GM20431 (cell line): Measurements from ENCODE around the gene MRGPRE.

Experiments used
- in situ Hi-C: fragments of 300-500 bp; cut with MseI, MboI; formaldehyde crosslinking; loops from one replicate; pipeline ENCODE4 v1.15.0; 2020; ENCODE audit warnings: low sequenced_read_pairs; ENCODE audit not compliant: unreplicated experiment

The MRGPRE gene

GRCh38 chr11:3216027-3216525 is 16.1 kb downstream of the MRGPRE start:
- in situ Hi-C loops: no loop called here

GRCh38 chr11:3215346-3216026 is 16.7 kb downstream of the MRGPRE start:
- in situ Hi-C loops: no loop called here

- in situ Hi-C loops: no loop called here
Measured at GRCh38 chr11:3214420-3214699, 17.9 kb downstream of the MRGPRE start.

GRCh38 chr11:3213659-3214419 is 18.4 kb downstream of the MRGPRE start:
- in situ Hi-C loops: no loop called here

DNA sequence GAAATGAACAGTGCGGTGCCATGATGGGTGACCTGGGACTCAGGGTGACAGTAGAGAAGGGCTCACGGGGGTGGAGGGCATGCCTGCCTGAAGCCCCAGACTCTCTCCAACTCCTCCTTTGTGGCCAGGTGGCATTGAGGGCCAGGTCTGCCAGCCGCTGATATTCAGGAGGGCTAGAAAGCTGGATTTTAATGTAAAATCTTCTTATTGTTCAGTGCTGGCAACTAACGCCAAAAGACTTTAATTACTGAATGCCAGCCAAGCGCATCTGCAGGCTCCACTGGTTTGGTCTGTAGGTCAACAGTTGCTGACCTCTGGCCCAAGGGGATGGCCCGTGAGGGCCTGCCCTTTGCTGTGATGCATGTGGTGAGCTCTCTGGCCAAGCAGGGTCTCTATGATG is 23.9 kb downstream of the MRGPRE start:
- in situ Hi-C loops: no loop called here

DNA sequence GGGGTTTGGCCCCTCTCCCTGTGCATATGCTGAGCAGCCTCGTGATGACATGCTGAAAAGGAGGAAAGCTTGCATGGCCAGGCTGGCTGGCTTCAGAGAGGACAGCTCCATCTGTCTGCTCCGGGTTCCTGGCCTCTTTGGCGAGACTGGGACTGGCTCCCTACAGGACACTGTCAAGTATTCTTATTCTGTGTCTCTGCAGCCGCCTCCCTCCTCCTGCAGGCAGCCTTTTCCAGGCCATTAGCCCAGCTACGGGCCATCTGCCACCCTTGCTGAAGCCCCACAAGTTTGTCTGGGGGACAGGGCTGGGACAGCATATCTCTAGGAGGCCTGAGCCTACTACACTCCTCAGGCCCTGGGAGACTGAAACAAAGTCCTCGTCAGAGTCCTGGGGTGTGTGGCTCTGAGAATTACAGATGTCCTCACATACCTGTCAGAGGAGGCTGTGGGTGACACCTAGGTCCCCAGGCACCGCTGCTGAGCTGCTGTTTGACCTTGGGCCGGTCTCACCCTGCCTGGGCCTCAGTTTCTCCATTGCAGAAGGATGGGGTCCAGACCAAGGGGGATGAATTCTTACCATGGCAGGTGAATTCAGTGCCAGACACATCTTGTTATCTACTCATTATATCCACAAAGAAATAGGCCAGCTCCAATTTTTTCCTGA is 24.6 kb downstream of the MRGPRE start:
- in situ Hi-C loops: no loop called here

DNA sequence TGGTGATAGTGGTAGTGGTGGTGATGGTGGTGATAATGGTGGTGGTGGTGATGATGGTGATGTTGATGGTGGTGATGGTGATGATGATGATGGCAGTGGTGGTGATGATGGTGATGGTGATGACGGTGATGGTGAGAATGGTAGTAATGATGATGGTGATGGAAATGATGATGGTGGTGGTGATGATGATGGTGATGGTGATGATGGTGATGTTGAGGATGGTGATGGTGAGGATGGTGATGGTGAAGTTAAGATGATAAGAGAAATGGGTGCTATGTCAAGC is 25.4 kb downstream of the MRGPRE start:
- in situ Hi-C loops: no loop called here

GRCh38 chr11:3206156-3206921 is 25.9 kb downstream of the MRGPRE start:
- in situ Hi-C loops: no loop called here

GRCh38 chr11:3205261-3206155 is 26.7 kb downstream of the MRGPRE start:
- in situ Hi-C loops: no loop called here

DNA sequence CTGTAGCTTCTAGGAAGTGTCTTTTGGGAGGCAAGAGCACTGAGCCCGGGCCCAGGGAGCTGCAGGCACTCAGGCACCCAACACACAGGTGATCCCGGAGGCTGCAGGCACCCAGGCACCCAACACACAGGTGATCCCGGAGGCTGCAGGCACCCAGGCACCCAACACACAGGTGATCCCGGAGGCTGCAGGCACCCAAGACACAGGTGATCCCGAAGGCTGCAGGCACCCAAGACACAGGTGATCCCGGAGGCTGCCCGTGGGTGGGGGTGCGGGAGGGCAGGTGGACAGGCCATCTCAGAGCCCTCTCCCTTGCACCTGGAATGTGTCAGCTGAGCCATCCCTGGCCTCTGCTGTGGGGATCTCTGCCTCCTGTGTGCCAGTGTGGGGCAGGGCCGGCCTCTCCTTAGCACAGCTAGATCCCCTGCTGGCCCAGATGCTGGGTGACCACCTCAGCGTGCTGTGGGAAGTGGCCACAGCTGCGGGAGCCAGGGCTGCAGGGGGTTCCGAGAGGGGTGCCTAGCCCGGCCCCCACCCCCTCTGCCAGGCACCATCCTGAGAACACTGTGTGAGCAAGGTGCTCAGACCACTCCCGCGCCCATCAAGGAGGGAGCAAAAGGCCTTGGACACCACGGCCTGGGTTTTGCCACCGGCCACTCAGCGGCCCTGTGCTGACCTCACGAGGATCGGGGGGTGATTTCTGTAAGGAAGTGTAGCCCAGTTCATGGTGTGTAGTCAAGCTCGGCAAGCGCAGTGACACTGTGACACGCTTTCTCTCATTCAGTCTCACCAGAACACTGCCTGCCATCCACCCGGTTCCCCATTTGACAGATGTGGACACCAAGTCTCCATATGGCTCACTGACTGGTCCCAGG is 27.8 kb downstream of the MRGPRE start:
- in situ Hi-C loops: no loop called here

DNA sequence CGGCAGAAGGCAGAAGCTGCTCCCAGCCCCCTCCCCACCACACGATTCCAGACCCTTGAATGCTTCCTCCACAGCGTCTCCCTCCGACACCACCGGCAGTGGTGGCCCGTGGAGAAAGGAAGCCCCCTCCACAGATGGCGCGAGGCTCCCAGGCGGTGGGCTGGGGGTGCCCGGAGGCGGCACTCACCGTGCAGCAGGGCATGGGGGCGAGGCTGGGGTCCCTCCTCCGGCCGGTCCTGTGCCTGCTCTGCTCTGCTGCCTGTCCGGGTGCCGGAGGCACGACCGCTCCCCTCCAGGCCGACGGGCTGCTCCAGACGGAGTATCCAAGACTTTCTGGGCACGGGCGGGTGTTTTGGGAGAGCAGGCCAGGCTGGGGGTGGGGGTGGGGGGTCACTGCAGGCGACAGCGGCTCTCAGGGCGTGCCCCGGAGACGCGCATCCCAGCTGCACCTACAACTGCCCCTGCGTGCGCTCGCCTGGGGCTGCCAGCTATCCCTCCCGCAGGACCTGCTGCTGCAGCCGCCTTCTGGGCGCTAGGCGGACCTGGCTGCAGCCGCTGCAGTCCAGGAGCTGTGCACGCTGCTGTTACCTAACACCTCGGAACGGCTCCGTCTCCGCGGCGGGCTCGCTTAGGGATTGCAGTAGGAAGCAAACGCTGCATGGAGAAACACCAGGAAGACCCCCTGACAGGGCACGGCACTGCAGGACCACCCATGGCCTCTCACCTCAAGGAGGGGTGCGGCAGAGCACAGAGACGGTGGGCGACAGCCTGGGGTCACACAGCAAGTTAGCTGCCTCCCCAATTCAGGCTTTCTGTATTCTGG is 28.8 kb downstream of the MRGPRE start:
- in situ Hi-C loops: no loop called here

DNA sequence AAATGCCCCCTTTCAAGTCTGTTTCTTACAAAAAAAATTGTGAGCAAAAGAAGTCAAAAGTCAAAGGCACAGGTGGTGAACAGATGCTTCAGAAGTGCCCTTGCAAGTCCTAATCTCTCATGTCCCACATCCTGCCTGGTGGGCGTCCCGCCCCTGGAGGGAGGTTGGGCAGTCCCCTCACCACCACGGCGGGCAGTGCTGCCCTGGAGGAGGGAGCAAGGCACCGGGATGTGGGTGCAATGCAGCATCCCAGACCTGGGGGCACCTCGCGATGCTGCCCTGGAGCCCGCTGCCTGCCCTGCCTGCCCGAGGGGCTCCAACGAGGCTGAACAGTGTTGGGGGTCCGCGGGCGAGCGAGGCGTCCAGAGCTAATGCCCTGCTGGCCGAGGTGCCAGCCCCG is 29.5 kb downstream of the MRGPRE start:
- in situ Hi-C loops: no loop called here

GRCh38 chr11:3202305-3202704 is 29.9 kb downstream of the MRGPRE start:
- in situ Hi-C loops: no loop called here

DNA sequence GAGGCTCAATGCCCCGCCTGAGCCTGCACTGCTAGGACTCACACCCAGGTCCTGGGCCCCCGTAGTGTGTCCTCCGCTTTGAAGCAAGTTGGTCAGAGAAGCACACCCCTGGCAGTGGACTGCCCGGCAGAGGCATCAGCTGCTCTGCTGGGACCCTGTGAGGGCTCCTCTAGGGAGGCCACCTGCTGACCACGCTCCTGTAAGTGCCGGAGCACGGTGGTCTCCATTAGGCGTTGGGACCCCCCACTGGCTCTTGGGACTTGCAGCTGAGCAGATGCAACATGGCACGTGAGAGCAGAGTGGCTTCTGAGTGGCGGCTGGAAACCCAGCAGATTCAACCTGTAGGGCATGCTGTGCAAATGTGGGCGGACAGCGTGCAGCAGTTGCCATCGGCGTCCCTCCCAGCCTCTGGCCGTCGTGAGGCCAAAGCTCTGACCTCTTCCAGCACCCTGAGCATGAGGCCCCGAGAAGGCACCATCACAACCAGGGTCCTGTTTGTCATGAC is 30.5 kb downstream of the MRGPRE start:
- in situ Hi-C loops: no loop called here

- in situ Hi-C loops: no loop called here
Measured at GRCh38 chr11:3201112-3201581, 31.1 kb downstream of the MRGPRE start.

DNA sequence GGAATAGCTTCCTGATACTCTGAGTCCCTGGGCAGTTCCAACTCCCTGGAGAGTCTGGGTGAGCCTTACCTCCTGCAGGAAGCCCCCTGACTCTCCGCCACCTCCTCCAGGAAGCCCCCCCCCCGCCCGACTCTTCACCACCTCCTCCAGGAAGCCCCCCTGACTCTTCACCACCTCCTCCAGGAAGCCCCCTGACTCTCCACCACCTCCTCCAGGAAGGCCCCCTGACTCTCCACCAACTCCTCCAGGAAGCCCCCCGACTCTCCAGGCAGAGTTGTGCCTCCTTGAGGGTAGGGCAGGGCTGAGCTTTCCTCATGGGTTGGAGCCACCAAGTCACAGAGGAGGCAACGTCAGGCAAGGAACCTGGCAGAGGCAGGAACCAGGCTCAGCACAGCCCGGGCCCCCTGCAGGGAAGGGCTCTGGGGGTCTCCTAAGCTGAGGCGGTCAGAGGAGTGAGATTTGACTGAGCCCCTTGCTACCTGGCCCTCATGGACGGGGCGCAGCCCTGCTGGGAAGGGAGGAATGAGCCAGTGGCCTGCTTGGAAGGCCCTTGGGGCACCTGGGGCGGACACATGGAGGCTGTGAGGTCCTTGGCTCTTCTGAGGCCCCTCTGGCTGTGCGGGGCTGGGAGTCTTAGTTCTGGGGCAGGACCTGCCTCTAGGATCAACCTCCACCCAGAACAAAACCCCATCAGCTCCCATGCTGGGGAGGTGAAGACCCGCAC is 31.7 kb downstream of the MRGPRE start:
- in situ Hi-C loops: no loop called here
